Testis (tissue), 2 donors: ENCODE results near the gene FBXL13.

Experiments used
- CTCF ChIP-seq, 3 experiments: fragments of 450-650 bp in 2 of 3; fragments of 200-600 bp in 1 of 3; sonication (generic) in 1 of 3; IDR thresholded peaks; one replicate each; pipeline ENCODE4 v1.5.1; 2016 to 2019; ENCODE audit warnings: antibody characterized with exemption in 3 of 3, mild to moderate bottlenecking in 2 of 3, moderate library complexity in 1 of 3
- POLR2A ChIP-seq: fragments of 450-650 bp; IDR thresholded peaks from one replicate; pipeline ENCODE4 v1.6.1; 2017; ENCODE audit warnings: antibody characterized with exemption, mild to moderate bottlenecking, moderate library complexity

GRCh38 chr7:103051519-103051918 is 23.1 kb downstream of the FBXL13 start:
- TF ChIP-seq CTCF (IDR thresholded peaks at IDR 0.05) (no peak), POLR2A (no peak)
